Endothelial cell of umbilical vein (primary cell): ENCODE results near the gene INSM2. TPM values are rescaled to one million over a fixed set of nuclear protein-coding genes. Genes with fewer than 3 reads are reported as not detected.

ENCODE experiments used
- BruUV-seq: library from RNA; stranded (reverse); fragments of 400-500 nt; replicated peaks from 2 replicates; lab custom pipeline; 2021; lab: Mats Ljungman, UMichigan
- CTCF ChIA-PET: fragments of 300-600, 350-600 bp; sonication (Branson Sonifier 250); formaldehyde crosslinking; loops from one replicate; lab custom pipeline; 2021; ENCODE audit warnings: antibody characterized with exemption, inconsistent platforms; lab: Charles Lee
- POLR2A ChIA-PET: fragments of 300-600, 350-600 bp; sonication (Branson Sonifier 250); formaldehyde crosslinking; loops from one replicate; lab custom pipeline; 2021; ENCODE audit warnings: antibody characterized with exemption, inconsistent platforms; lab: Charles Lee
- DNase-seq: peaks from one replicate; pipeline ENCODE4 v3.0.0-alpha.2; 2011; ENCODE audit warnings: low read depth, low spot score
- FAIRE-seq: peaks from 2 replicates; lab custom pipeline; 2011; peaks lifted over from hg19 to GRCh38; lab: Jason Lieb, UNC
- H2AFZ ChIP-seq: 2 replicates; pipeline ENCODE4 v1.6.0; 2012; ENCODE audit warnings: low read depth, low read length, control low read depth, inconsistent platforms
- H3K27ac ChIP-seq: 2 replicates; pipeline ENCODE4 v1.5.1; 2011; ENCODE audit warnings: low read depth, mild to moderate bottlenecking, control low read depth, low read length, moderate library complexity; ENCODE audit not compliant: insufficient read depth
- H3K27me3 ChIP-seq, 2 experiments: 2 replicates each; pipeline versions ENCODE4 v1.6.0 to v1.6.1; 2011; ENCODE audit warnings: low read length in 2 of 2, mixed read lengths in 1 of 2; ENCODE audit not compliant: control insufficient read depth in 2 of 2, insufficient read depth in 2 of 2
- H3K36me3 ChIP-seq, 2 experiments: 2 replicates in 1 of 2; 3 replicates in 1 of 2; pipeline ENCODE4 v1.5.1; 2011; ENCODE audit warnings: low read length in 2 of 2, mild to moderate bottlenecking in 1 of 2, moderate library complexity in 1 of 2; ENCODE audit not compliant: control insufficient read depth in 2 of 2, insufficient read depth in 2 of 2; ENCODE audit errors: extremely low read depth in 1 of 2
- H3K4me1 ChIP-seq: 3 replicates; pipeline ENCODE4 v1.5.1; 2011; ENCODE audit warnings: mild to moderate bottlenecking, low read length; ENCODE audit not compliant: control insufficient read depth, insufficient read depth; ENCODE audit errors: extremely low read depth
- H3K4me2 ChIP-seq: 2 replicates; pipeline ENCODE4 v1.6.1; 2011; ENCODE audit warnings: low read length, control low read depth, mixed read lengths; ENCODE audit not compliant: insufficient read depth
- H3K4me3 ChIP-seq, 3 experiments: fragments of 200-600 bp in 1 of 3; sonication (generic), shearing (Covaris generic) in 1 of 3; replicated peaks in 1 of 3; 2 replicates each; pipeline ENCODE4 v1.5.1; 2011 to 2016; ENCODE audit warnings: control low read depth in 3 of 3, low read length in 3 of 3, mild to moderate bottlenecking in 2 of 3, inconsistent platforms in 1 of 3, low read depth in 1 of 3, moderate library complexity in 1 of 3; ENCODE audit not compliant: insufficient read depth in 1 of 3
- H3K79me2 ChIP-seq: 2 replicates; pipeline ENCODE4 v1.6.0; 2012; ENCODE audit warnings: low read length, inconsistent platforms; ENCODE audit not compliant: control insufficient read depth, insufficient read depth
- H3K9ac ChIP-seq: replicated peaks from 2 replicates; pipeline ENCODE3; 2011; ENCODE audit warnings: low read length, control low read depth; ENCODE audit not compliant: insufficient read depth; ENCODE audit errors: extremely low read depth
- H3K9me1 ChIP-seq: replicated peaks from 3 replicates; pipeline ENCODE4 v1.6.0; 2011; ENCODE audit warnings: mild to moderate bottlenecking, low read length; ENCODE audit not compliant: control insufficient read depth, insufficient read depth; ENCODE audit errors: extremely low read depth
- H3K9me3 ChIP-seq: replicated peaks from 2 replicates; pipeline ENCODE4 v1.5.1; 2012; ENCODE audit warnings: low read length, inconsistent platforms; ENCODE audit not compliant: control insufficient read depth, insufficient read depth
- H4K20me1 ChIP-seq: replicated peaks from 2 replicates; pipeline ENCODE3; 2011; ENCODE audit warnings: mild to moderate bottlenecking, low read length; ENCODE audit not compliant: control insufficient read depth, insufficient read depth; ENCODE audit errors: extremely low read depth
- CTCF ChIP-seq, 2 donors: IDR thresholded peaks; 1 replicate in 1 of 2; 2 replicates in 1 of 2; pipeline ENCODE4 v1.5.1; 2011; ENCODE audit warnings: low read length in 2 of 2, mild to moderate bottlenecking in 2 of 2, moderate library complexity in 2 of 2, control low read depth in 1 of 2, inconsistent platforms in 1 of 2, low read depth in 1 of 2; ENCODE audit not compliant: insufficient read depth in 1 of 2; ENCODE audit errors: extremely low read depth in 1 of 2
- EZH2 ChIP-seq: IDR thresholded peaks from 2 replicates; pipeline ENCODE4 v1.6.1; 2012; ENCODE audit warnings: borderline replicate concordance, low read depth, mild to moderate bottlenecking, moderate library complexity, low read length, inconsistent platforms; ENCODE audit not compliant: severe bottlenecking
- FOS ChIP-seq: IDR thresholded peaks from 2 replicates; pipeline ENCODE4 v1.6.1; 2011; ENCODE audit warnings: mild to moderate bottlenecking, low read length, moderate library complexity, borderline replicate concordance; ENCODE audit not compliant: insufficient read depth
- GATA2 ChIP-seq: IDR thresholded peaks from 2 replicates; pipeline ENCODE4 v1.7.0; 2011; ENCODE audit warnings: low read depth, mild to moderate bottlenecking, moderate library complexity, mixed read lengths, low read length; ENCODE audit not compliant: insufficient read length, insufficient read depth
- JUN ChIP-seq: IDR thresholded peaks from 2 replicates; pipeline ENCODE4 v1.6.1; 2011; ENCODE audit warnings: borderline replicate concordance, low read depth; ENCODE audit not compliant: insufficient read length, insufficient read depth
- MAX ChIP-seq: IDR thresholded peaks from 2 replicates; pipeline ENCODE4 v1.6.1; 2011; ENCODE audit not compliant: insufficient read depth, insufficient read length
- MYC ChIP-seq: IDR thresholded peaks from one replicate; pipeline ENCODE4 v1.6.1; 2011; ENCODE audit warnings: mild to moderate bottlenecking, low read depth, low read length
- POLR2A ChIP-seq: IDR thresholded peaks from 2 replicates; pipeline ENCODE4 v1.6.1; 2012; ENCODE audit warnings: low read depth, mild to moderate bottlenecking, control low read depth, low read length
- POLR2AphosphoS5 ChIP-seq: IDR thresholded peaks from 2 replicates; pipeline ENCODE4 v1.6.1; 2012; ENCODE audit warnings: low read depth, mild to moderate bottlenecking, control low read depth, low read length, moderate library complexity; ENCODE audit not compliant: insufficient read depth
- dilution Hi-C: fragments of 300-500 bp; cut with MboI; formaldehyde crosslinking; loops from one replicate; pipeline ENCODE4 v1.15.0; 2019; ENCODE audit warnings: low sequenced_read_pairs; ENCODE audit not compliant: extremely low pct_ligation_motif_present
- intact Hi-C: fragments of 100-400 bp; cut with micrococcal nuclease; formaldehyde crosslinking; loops from one replicate; pipeline ENCODE4 v1.10.0; 2022
- polyA plus RNA-seq, 4 experiments: library from polyadenylated mRNA; depleted of rRNA in 3 of 4; stranded (reverse) in 3 of 4; unstranded in 1 of 4; fragments of >200 nt; gene quantifications; 2 replicates each; pipeline versions ENCODE4 v1.2.1 to v1.2.3, GENCODE V29; 2011 to 2012; ENCODE audit warnings: missing spikeins in 1 of 4
- total RNA-seq: library from RNA; stranded (reverse); gene quantifications from 2 replicates; pipeline ENCODE4 v1.2.3, GENCODE V29; 2021

The INSM2 gene
- total and polyA plus RNA-seq, 2 donors (not counting 3 experiments of a cell fraction or from before 2014, with no cell fraction given): not detected

- Histone ChIP-seq H3K36me3 (no peaks in the 10 kb centered on the region), H3K4me2 (no peak overlapping the region), H3K79me2 (no peaks in the 10 kb centered on the region), H3K9me3 (no peaks in the 10 kb centered on the region), H2AFZ (no peak overlapping the region), H3K27ac (no peak overlapping the region), H3K27me3 (no peaks in the 10 kb centered on the region), H3K4me1 (peaks cover 3% of the 10 kb centered on the region), H3K4me3 (no peak overlapping the region), H4K20me1 (no peaks in the 10 kb centered on the region), H3K9ac (no peak overlapping the region), H3K9me1 (no peaks in the 10 kb centered on the region)
- no peak for TF ChIP-seq GATA2
- TF ChIP-seq EZH2: no peak
- TF ChIP-seq MAX: no peak
- no peak for TF ChIP-seq FOS
- TF ChIP-seq POLR2A: no peak
- TF ChIP-seq CTCF (IDR thresholded peaks at IDR 0.05; ENCODE audit: extremely low read depth in 1 of 2, insufficient read depth in 1 of 2, low read depth in 1 of 2, low read length in 2 of 2): no peak
- TF ChIP-seq POLR2AphosphoS5: no peak
- TF ChIP-seq MYC: no peak
- TF ChIP-seq JUN: no peak
- ChIA-PET CTCF (no interaction called here), POLR2A (no interaction called here)
- FAIRE-seq: no peak
- dilution Hi-C loops (no loop called here), intact Hi-C loops (loop anchor here (5.0 kb wide), 1 partner anchor 371 kb away; no protein-coding TSS in a partner anchor)
- BruUV-seq: no TSS peak
- no peak for DNase-seq
Measured at GRCh38 chr14:35556548-35556947, 22.6 kb downstream of the INSM2 start.
